SU-DHL-6 (cell line): Measurements from ENCODE around the gene SPAG4.

Source experiments
- H2AFZ ChIP-seq: fragments of 200-600 bp; sonication (generic); 2 replicates; pipeline ENCODE4 v1.6.1; 2014; ENCODE audit warnings: low read depth, mild to moderate bottlenecking, moderate library complexity, mixed read lengths, antibody characterized with exemption, low read length; ENCODE audit not compliant: severe bottlenecking
- H3F3A ChIP-seq: fragments of 200-600 bp; shearing (Covaris generic); 2 replicates; pipeline ENCODE4 v1.6.0; 2016; ENCODE audit warnings: antibody characterized with exemption, mild to moderate bottlenecking; ENCODE audit not compliant: insufficient read depth
- H3K27ac ChIP-seq: fragments of 200-600 bp; sonication (generic); 2 replicates; pipeline ENCODE4 v1.5.1; 2016; ENCODE audit warnings: low read depth, mild to moderate bottlenecking, low read length, moderate library complexity, mixed read lengths
- H3K27me3 ChIP-seq: fragments of 200-600 bp; sonication (generic), shearing (Covaris generic); 2 replicates; pipeline ENCODE4 v1.6.0; 2014; ENCODE audit warnings: mild to moderate bottlenecking, low read length
- H3K36me3 ChIP-seq: fragments of 200-600 bp; sonication (generic); 2 replicates; pipeline ENCODE4 v1.6.1; 2014; ENCODE audit warnings: mild to moderate bottlenecking, low read length, mixed read lengths
- H3K4me2 ChIP-seq: fragments of 300-600, 200-600 bp; shearing (Covaris generic), sonication (generic); 2 replicates; pipeline ENCODE4 v1.6.0; 2014; ENCODE audit warnings: low read length, low read depth, mild to moderate bottlenecking; ENCODE audit not compliant: poor library complexity, severe bottlenecking
- H3K4me3 ChIP-seq: fragments of 200-600 bp; sonication (generic); 2 replicates; pipeline ENCODE4 v1.5.1; 2014; ENCODE audit warnings: antibody characterized with exemption, low read length, mild to moderate bottlenecking, mixed read lengths; ENCODE audit not compliant: insufficient read depth, poor library complexity, severe bottlenecking
- H3K79me2 ChIP-seq: fragments of 200-600 bp; sonication (generic); 2 replicates; pipeline ENCODE4 v1.6.1; 2014; ENCODE audit warnings: mild to moderate bottlenecking, low read length, moderate library complexity; ENCODE audit not compliant: insufficient read depth
- H3K9ac ChIP-seq: fragments of 200-600 bp; sonication (generic); 2 replicates; pipeline ENCODE4 v1.7.0; 2014; ENCODE audit warnings: mild to moderate bottlenecking, low read length
- H3K9me2 ChIP-seq: fragments of 200-600 bp; sonication (generic); replicated peaks from 2 replicates; pipeline ENCODE4 v1.6.1; 2014; ENCODE audit warnings: low read length; ENCODE audit not compliant: insufficient read depth
- H3K9me3 ChIP-seq: fragments of 200-600 bp; sonication (generic); 2 replicates; pipeline ENCODE4 v1.6.1; 2014; ENCODE audit warnings: low read length, mixed read lengths; ENCODE audit not compliant: insufficient read depth
- H4K20me1 ChIP-seq: fragments of 200-600 bp; sonication (generic); 2 replicates; pipeline ENCODE4 v1.6.1; 2014; ENCODE audit warnings: low read depth, mild to moderate bottlenecking, antibody characterized with exemption, low read length, moderate library complexity, mixed read lengths
- CTCF ChIP-seq: fragments of 200-600 bp; sonication (generic); IDR thresholded peaks from one replicate; pipeline ENCODE4 v1.5.1; 2017; ENCODE audit warnings: antibody characterized with exemption, mild to moderate bottlenecking, low read length, moderate library complexity; ENCODE audit not compliant: insufficient read depth, poor library complexity, severe bottlenecking
- EZH2phosphoT487 ChIP-seq: fragments of 200-600 bp; sonication (generic), shearing (Covaris generic); conservative IDR thresholded peaks from 2 replicates; pipeline ENCODE4 v1.6.1; 2018; ENCODE audit warnings: mild to moderate bottlenecking, antibody characterized with exemption, low read length, moderate library complexity, mixed read lengths

SPAG4 gene

GRCh38 chr20:35651958-35652357, 36.3 kb downstream of the SPAG4 start:
- Histone ChIP-seq H3K4me3 (no peak overlapping the region), H3K79me2 (peaks cover 90% of the 10 kb centered on the region), H3K27me3 (no peaks in the 10 kb centered on the region), H3F3A (peaks cover 21% of the 10 kb centered on the region), H3K9me2 (no peaks in the 10 kb centered on the region), H3K27ac (no peak overlapping the region), H2AFZ (no peak overlapping the region), H4K20me1 (peaks cover 40% of the 10 kb centered on the region), H3K36me3 (peaks cover 40% of the 10 kb centered on the region), H3K9ac (no peak overlapping the region), H3K4me2 (no peak overlapping the region), H3K9me3 (no peaks in the 10 kb centered on the region)
- TF ChIP-seq EZH2phosphoT487 (no peak), CTCF (no peak)

GRCh38 chr20:35652641-35653429, 37.2 kb downstream of the SPAG4 start:
- H3K79me2 ChIP-seq, result peaks cover 99% of the 10 kb centered on the region
- peaks cover 44% of the 10 kb centered on the region for H3K36me3 ChIP-seq
- H3K9me2 ChIP-seq, result no peaks in the 10 kb centered on the region

GRCh38 chr20:35653430-35653734, 37.8 kb downstream of the SPAG4 start:
- peaks cover 48% of the 10 kb centered on the region for H4K20me1 ChIP-seq

More at GRCh38 chr20:35652641-35653429, 37.2 kb downstream of the SPAG4 start:
- H3K27me3 ChIP-seq, result no peaks in the 10 kb centered on the region
- H3K4me3 ChIP-seq, result no peak overlapping the region
- H3F3A ChIP-seq, result peaks cover 23% of the 10 kb centered on the region
- TF ChIP-seq CTCF (no peak), EZH2phosphoT487 (no peak)
- no peak overlapping the region for H3K9ac ChIP-seq
- H3K4me2 ChIP-seq, result no peak overlapping the region
- H3K27ac ChIP-seq, result no peak overlapping the region
- H3K9me3 ChIP-seq, result no peaks in the 10 kb centered on the region
- H2AFZ ChIP-seq, result no peak overlapping the region
- peaks cover 44% of the 10 kb centered on the region for H4K20me1 ChIP-seq

More at GRCh38 chr20:35653430-35653734, 37.8 kb downstream of the SPAG4 start:
- H3K4me3 ChIP-seq, result no peak overlapping the region
- H2AFZ ChIP-seq, result no peak overlapping the region
- no peak overlapping the region for H3K4me2 ChIP-seq
- H3K79me2 ChIP-seq, result peaks cover 99% of the 10 kb centered on the region
- H3K27me3 ChIP-seq, result no peaks in the 10 kb centered on the region
- no peaks in the 10 kb centered on the region for H3K9me3 ChIP-seq
- H3K9me2 ChIP-seq, result no peaks in the 10 kb centered on the region
- peaks cover 44% of the 10 kb centered on the region for H3K36me3 ChIP-seq
- H3K27ac ChIP-seq, result no peak overlapping the region
- H3F3A ChIP-seq, result peaks cover 23% of the 10 kb centered on the region
- H3K9ac ChIP-seq, result no peak overlapping the region
- TF ChIP-seq EZH2phosphoT487 (no peak), CTCF (no peak)
